ENCODE results near the gene ARL1.
A peak's percentile ranks its signal among the peaks of the same experiment; 100 is the strongest.
"Not testable (repeated sequence)": the region's sequence is repeated elsewhere in the genome, so short reads cannot be mapped to it uniquely, and the experiment has no call there.

The ARL1 gene

GRCh38 chr12:101407436-101408345 lies at the start of gene ARL1:
Gene ARL1 (minus strand): TSS chr12:101407772. CDS start chr12:101407645, 127 bp downstream.
- DNase-seq = peak; percentile 79 to 91

- DNase-seq = no peak
Measured at GRCh38 chr12:101455685-101456084, 48.1 kb upstream of the ARL1 start.

GRCh38 chr12:101441461-101442224 lies 34.1 kb upstream of the ARL1 start:
- DNase-seq = no peak

- no peak for DNase-seq
Measured at GRCh38 chr12:101439236-101439635, 31.7 kb upstream of the ARL1 start.

GRCh38 chr12:101436136-101436535 lies 28.6 kb upstream of the ARL1 start:
- DNase-seq = no peak

- DNase-seq = no peak
Measured at GRCh38 chr12:101430456-101430855, 22.9 kb upstream of the ARL1 start.

- DNase-seq = no peak
Measured at GRCh38 chr12:101424620-101425019, 17.0 kb upstream of the ARL1 start.

- not testable (repeated sequence) for DNase-seq
Measured at GRCh38 chr12:101422066-101422465, 14.5 kb upstream of the ARL1 start.

GRCh38 chr12:101415228-101415627 lies 7.7 kb upstream of the ARL1 start:
- DNase-seq = no peak

GRCh38 chr12:101414533-101415119 lies 7.1 kb upstream of the ARL1 start:
- peak; percentile 44 to 66 for DNase-seq

GRCh38 chr12:101410169-101410568 lies 2.6 kb upstream of the ARL1 start:
- DNase-seq = not testable (repeated sequence)

GRCh38 chr12:101407049-101407435 lies 530 bp downstream of the ARL1 start:
- peak; percentile 43 to 47 for DNase-seq

- DNase-seq = not testable (repeated sequence)
Measured at GRCh38 chr12:101391181-101391580, 16.4 kb downstream of the ARL1 start.

GRCh38 chr12:101379149-101379548 lies 28.4 kb downstream of the ARL1 start:
- DNase-seq = no peak

GRCh38 chr12:101375573-101375972 lies 32.0 kb downstream of the ARL1 start:
- DNase-seq = no peak

- DNase-seq = no peak
Measured at GRCh38 chr12:101372431-101372830, 35.1 kb downstream of the ARL1 start.

GRCh38 chr12:101368016-101368415 lies 39.6 kb downstream of the ARL1 start:
- DNase-seq = no peak

- no peak for DNase-seq
Measured at GRCh38 chr12:101361455-101361854, 46.1 kb downstream of the ARL1 start.

- DNase-seq = no peak
Measured at GRCh38 chr12:101356794-101357193, 50.8 kb downstream of the ARL1 start.

- DNase-seq = no peak
Measured at GRCh38 chr12:101351682-101352081, 55.9 kb downstream of the ARL1 start.

GRCh38 chr12:101343893-101344292 lies 63.7 kb downstream of the ARL1 start:
- no peak for DNase-seq

All from NCI-H526 (cell line).